C1 segment of cervical spinal cord (tissue), 14 donors: Measurements from ENCODE around the gene P2RX2.

Source experiments
- DNase-seq, 14 donors: peaks; one replicate each; lab custom pipeline; 2025; lab: John Stamatoyannopoulos, UW

The P2RX2 gene

DNA sequence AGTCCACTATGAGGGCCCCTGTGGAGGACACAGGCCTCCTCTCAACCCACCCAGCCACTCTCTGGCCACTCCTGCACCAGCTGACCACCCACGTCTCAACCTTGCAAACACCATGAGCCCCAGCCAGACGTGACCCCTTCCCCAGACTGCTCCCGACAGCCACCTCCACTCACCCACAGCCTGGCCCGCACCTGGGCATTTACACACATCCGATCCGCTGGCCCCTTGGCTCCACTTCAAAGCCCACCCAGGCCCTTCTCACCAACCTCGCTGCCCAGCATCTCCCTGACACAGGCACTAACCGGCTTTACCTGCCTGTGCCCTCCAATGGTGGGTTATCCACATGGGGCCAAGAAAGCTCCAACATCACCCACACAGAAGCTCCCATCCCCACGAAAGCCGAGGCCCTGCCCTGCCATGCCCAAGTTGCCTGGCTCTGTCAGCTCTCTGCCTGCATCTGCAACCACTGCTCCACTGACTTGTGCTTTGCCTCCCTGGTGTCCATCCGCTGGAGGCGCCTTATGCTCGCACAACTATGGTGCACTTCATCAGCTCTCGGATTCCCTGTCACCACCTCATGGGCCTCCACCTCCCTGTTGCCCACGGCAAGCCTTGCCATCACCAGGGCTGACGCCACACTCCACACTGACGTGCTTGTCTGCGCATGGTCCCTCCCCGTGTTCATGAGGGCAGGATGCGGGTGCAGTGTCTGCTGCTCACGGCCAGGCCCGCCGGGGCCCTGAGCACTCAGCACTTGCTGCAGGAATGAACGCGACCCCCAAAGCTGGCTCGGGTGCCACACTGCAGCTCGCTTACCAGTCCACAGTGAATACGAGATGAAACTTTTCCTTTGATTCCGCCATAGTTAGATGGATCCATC is 16.7 kb downstream of the P2RX2 start:
- DNase-seq, result no peak

- no peak for DNase-seq
These were observed 19.2 kb downstream of the P2RX2 start for GRCh38 chr12:132637811-132638210.

- DNase-seq, result no peak
These were observed 20.2 kb downstream of the P2RX2 start for GRCh38 chr12:132638541-132639408.

DNA sequence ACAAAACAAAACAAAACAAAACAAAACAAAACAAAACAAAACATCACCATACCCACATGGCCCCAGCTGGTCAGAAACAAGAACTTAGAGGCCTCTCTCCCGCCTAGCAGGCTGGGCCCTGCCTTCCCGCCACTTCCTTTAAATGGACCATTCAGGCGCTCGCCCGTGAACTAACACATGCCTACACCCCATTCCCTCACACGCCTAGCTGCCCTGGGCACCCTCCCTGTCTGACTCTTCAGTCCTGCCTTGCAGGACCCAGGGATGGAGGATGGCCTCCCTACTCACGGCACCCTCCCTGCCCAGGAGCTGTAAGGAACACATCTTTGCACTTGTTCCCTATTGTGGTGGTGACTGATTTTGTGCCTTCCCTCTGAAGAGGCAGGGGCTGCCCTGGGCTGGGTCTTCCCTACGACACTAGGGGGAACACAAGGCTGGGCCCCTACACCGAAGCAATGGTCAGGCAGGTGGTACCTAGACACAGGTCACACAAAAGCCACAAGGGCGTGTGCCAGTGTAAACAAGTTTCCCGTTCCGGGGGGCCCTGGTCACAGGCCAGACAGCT is 21.5 kb downstream of the P2RX2 start:
- DNase-seq, result no peak

- no peak for DNase-seq
These were observed 22.4 kb downstream of the P2RX2 start for GRCh38 chr12:132640936-132641335.

DNA sequence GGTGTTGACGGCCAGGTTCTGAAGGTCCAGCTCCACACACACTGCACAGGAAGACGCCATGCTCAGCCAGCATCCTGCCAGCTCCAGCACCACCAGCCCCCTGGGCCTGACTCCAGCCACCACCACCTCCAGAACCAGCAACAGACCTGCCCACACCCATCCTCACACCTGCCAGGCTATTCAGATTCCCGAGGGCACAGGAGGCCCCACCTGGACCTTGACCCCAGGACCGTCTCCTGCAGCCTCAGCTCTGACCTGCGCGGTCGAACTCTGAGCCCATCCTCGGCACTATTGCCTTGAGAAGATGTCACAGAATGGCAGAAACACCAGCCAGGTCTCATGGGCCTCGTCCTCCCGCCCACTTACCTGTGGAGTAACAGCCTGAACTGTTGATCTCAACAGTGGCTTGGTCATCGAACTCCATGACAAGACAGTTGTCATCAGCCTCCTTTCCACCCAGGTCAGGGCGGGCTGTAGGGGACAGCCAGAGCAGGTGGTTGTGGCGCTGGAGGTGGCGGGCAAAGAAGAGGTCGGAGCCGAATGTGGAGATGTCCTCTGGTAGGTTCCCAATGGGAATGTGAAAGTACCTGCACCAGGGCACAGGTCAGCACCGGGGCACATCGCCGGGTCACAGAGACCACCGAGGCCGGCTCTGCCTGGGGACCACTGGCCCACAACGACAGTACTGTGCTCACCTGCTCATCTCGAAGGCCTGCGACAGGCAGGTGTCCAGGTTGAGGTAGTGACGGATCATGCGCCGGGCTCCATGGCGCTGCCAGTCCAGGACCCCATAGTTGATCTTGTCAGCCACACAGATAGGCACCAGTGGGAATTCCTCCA is 23.5 kb downstream of the P2RX2 start:
- no peak for DNase-seq

DNA sequence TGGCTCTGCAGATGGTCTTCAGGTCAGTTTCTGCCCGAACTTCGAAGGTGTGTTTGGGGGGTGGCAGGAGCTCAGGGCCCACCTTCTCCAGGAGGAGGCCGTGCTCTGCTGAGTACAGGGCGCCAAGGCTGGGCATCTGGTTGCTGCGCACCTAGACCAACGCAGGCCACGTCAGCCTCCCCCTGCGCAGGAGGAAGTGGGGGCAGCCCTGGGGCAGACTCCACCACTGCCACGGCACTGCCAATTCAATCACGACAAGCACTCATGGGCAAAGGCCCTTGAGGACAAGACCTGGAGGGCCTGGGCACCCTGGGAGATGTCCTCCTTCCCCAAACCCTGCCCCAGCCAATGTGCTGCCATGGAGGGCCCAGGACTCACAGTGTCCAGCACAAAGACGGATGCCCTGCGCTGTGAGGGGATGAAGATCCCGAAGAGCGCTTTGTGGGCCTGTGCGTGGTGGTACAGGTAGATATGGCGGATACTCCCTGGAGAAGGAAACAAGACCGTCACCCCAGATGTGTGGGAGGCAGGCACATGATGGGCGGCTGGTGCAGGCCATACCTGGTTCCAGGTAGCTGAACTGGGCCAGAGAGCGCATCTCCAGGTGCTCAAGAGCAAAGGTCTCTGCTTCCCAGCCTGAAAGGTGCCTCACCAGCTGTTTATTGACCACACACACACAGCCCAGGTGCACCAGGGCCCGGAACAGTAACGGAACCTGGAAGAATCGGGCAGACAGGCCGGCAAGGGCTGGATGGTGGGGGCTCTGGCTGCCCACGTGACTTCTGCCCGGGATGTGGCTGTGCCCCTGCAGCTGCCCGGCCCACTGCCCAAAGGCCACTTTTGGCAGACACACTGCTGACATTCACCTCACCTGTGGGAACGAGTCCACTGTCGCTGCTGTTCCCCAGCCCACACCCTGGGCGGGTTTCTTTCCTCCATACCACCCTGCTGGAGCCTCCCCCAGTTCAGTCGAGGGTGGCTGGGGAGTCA is 24.6 kb downstream of the P2RX2 start:
- DNase-seq, result no peak

GRCh38 chr12:132646850-132647249 is 28.3 kb downstream of the P2RX2 start:
- DNase-seq, result no peak

GRCh38 chr12:132647858-132648257 is 29.3 kb downstream of the P2RX2 start:
- DNase-seq, result no peak

- no peak for DNase-seq
These were observed 30.1 kb downstream of the P2RX2 start for GRCh38 chr12:132648616-132649225.

DNA sequence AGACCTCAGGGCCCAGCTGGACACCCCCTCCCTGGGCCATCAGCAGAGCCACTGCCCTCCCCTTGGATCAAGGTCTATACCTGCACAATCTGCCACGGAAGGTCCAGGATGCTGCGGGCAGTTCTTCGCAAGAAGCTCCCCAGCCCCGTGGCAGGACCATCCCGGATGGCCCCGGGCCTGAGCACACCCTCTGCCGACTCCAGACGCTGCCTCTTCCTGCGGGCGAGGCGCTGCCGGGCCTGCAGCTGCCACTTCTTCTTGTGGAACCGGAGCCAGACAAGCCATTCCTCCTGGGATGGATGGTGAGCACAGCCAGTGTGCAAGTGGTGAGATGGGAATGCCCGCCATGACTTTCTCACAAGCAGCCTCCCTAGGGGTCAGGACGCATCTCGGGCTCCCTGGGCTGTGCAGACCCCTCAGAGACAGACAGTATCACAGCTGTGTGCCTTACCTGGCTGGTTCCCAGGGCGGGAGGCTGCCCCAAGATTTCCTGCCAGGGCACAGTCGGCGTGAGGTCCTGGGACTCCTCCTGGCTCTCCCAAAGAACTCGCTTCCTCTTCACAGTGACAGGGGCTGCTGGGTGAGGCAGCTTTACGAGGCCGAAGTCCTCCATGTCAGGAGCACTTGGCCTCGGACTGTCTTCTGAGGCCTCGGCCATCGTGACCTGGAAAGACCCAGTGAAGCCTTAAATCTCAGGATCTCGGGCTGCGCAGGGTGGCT is 30.8 kb downstream of the P2RX2 start:
- DNase-seq, result no peak

- DNase-seq, result no peak
These were observed 33.0 kb downstream of the P2RX2 start for GRCh38 chr12:132651444-132652100.

DNA sequence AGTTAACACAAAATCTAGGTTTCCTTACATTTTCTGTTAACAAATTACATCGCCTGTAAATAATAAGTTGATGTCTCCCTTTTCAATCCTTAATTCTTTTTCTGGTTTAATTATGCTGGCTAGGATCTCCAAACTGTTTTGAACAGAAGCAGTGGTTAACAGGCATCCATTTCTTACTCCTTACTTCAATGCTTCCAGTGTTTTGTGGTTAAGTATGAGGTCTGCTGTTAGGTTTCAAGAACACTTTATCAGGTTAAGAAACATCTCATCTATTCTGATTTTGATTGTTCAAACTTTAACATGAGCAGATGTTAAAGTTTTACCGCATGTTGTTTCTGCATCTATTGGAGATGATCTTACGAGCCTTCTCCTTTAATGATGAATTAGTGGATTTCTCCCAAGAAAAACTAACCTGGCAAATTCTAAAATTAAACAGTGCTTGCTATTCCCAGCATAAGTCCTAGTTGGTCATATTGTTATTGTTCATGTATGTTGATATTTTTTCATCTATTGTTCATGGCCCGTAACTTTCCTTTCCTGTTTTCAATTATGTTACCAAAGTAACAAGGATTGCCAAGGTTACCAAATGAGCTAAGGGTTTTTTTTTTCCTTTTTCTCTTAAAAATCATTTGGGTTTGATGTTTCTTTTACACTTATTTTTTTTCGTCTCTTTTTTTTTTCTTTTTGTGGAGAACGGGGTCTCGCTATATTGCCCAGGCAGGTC is 35.2 kb downstream of the P2RX2 start:
- DNase-seq, result no peak

GRCh38 chr12:132657004-132657727 is 38.6 kb downstream of the P2RX2 start:
- no peak for DNase-seq

DNA sequence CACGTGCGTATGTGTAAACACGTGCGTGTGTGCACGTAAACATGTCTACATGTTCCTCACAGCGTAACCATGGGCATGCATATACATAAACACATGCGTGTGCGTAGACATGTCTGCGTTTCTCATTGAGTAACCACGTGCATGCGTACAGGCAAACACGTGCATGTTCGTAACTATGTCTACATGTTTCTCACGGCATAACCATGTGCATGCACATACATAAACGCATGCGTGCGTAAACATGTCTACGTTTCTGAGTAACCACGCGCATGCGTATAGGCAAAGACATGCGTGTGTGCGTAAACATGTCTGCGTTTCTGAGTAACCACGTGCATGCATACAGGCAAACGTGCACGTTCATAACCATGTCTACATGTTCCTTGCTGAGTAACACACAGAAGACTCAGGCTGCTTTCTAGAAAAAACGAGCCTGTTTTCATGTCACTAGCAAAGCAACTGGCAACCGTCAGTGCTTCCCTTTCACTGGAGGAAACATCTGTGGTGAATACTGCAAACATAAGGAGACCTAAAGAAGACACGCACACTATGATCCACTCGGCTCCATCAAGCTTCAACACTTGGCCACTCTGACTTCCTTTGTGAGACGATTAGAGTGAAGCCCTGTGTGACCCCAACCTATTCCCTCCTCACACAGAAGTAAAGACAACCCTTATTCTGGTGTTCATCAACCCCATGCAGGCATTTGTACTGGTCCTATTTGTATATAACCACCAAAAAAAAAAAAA is 39.7 kb downstream of the P2RX2 start:
- DNase-seq, result no peak

DNA sequence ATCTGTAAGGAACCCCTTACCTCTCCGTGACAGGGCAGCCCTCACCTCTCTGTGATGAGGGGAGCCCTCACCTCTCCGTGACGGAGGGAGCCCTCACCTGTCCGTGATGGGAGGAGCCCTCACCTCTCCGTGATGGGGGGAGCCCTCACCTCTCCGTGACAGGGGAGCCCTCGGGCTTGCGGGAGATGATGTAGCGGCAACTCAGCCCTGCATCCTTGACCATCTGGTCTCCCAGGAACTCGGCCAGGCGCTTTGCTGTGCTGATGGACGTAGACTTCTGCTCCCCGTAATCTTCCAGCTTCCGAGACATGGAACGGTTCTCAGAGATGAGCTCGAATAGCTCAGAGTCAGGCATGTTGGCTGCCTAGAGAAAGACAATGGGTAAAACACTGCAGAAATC is 40.6 kb downstream of the P2RX2 start:
- peak in 1 of 14 donors; percentile 72 for DNase-seq
